Activated CD4-positive, alpha-beta T cell treated with anti-CD3 and anti-CD28 coated beads, Interleukin-2, amount 10 ng/mL, durations not matched to agents 24 days and 14 days (primary cell): ENCODE results near the gene IFT88. TPM values are rescaled to one million over a fixed set of nuclear protein-coding genes. Genes with fewer than 3 reads are reported as not detected.

Source experiments
- DNase-seq: peaks from one replicate; pipeline ENCODE4 v3.0.0; 2022
- H3K27ac Mint-ChIP-seq: one replicate; pipeline ENCODE4 v1.8.0; 2022; ENCODE audit warnings: mild to moderate bottlenecking, mixed read lengths
- H3K27me3 Mint-ChIP-seq: one replicate; pipeline ENCODE4 v1.8.0; 2022; ENCODE audit warnings: mixed read lengths
- H3K36me3 Mint-ChIP-seq: one replicate; pipeline ENCODE4 v1.8.0; 2022; ENCODE audit warnings: low read depth, mild to moderate bottlenecking, mixed read lengths
- H3K4me1 Mint-ChIP-seq: one replicate; pipeline ENCODE4 v1.8.0; 2021; ENCODE audit warnings: mixed read lengths
- H3K4me3 Mint-ChIP-seq: one replicate; pipeline ENCODE4 v1.8.0; 2022; ENCODE audit warnings: mild to moderate bottlenecking, moderate library complexity, mixed read lengths
- H3K9me3 Mint-ChIP-seq: one replicate; pipeline ENCODE4 v1.8.0; 2021; ENCODE audit warnings: mixed read lengths
- intact Hi-C: fragments of 100-400 bp; cut with micrococcal nuclease; formaldehyde crosslinking; loops from one replicate; pipeline ENCODE4 v1.15.1; 2023
- total RNA-seq: library from RNA; stranded (reverse); gene quantifications from 2 replicates; pipeline ENCODE4 v1.2.3, GENCODE V29; 2022

IFT88 gene
- total RNA-seq, 1 donor from 2014 or later: 2.2 TPM

DNA sequence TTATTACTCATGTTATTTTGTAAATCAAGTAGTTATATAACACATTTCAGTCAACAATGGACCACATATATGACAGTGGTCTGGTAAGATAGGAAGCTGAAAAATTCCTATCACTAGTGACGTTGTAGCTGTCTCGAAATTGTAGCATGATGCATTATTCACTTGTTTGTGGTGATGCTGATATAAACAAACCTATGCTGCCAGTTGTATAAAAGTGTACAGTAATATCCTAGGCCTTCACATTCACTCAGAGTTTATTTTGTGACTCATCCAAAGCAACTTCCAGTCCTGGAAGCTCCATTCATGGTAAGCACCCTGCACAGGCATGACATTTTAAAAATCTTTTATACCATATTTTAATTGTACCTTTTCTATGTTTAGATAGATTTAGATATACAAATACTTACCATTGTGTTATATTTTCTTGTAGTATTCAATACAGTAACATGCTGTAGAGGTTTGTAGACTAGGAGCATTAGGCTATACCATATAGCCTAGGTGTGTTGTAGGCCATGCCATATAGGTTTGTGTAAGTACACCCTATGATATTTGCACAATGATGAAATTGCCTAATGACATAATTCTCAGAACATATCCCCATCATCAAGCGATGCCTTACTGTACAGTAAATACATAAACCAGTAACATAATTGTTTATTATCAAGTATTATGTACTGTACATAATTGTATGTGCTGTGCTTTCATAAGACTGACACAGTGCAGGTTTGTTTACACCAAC lies 49.3 kb downstream of the IFT88 start:
- Mint-ChIP-seq H3K4me1 (no peaks in the 10 kb centered on the region), H3K27me3 (no peaks in the 10 kb centered on the region), H3K9me3 (no peaks in the 10 kb centered on the region), H3K27ac (no peak overlapping the region), H3K4me3 (no peak overlapping the region), H3K36me3 (no peaks in the 10 kb centered on the region)
- no peak for DNase-seq
- intact Hi-C loops: no loop called here

DNA sequence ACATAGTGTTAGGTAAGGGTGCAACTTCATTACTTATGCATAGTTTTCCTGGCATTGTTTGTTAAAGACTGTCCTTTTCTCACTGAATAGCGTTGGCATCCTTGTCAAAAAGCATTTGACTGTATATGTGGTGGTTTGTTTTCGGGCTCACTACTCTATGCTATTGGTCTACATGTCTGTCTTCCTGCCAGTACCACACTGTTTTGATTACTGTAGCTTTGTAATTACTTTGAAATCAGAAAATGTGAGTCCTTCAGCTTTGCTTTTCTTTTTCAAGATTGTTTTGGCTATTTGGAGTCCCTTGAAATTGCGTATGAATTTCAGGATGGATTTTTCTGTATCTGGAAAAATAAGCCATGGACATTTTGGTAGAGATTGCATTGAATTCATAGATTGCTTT lies 56.0 kb downstream of the IFT88 start:
- H3K27me3 Mint-ChIP-seq: no peaks in the 10 kb centered on the region
- H3K27ac Mint-ChIP-seq: no peak overlapping the region
- H3K36me3 Mint-ChIP-seq: no peaks in the 10 kb centered on the region
- no peak overlapping the region for H3K4me3 Mint-ChIP-seq
- DNase-seq: no peak
- H3K9me3 Mint-ChIP-seq: no peaks in the 10 kb centered on the region
- H3K4me1 Mint-ChIP-seq: no peaks in the 10 kb centered on the region
- intact Hi-C loops: no loop called here

- Mint-ChIP-seq H3K27ac (no peak overlapping the region), H3K27me3 (no peaks in the 10 kb centered on the region), H3K4me3 (no peak overlapping the region), H3K36me3 (no peaks in the 10 kb centered on the region), H3K9me3 (no peaks in the 10 kb centered on the region), H3K4me1 (no peaks in the 10 kb centered on the region)
- intact Hi-C loops: no loop called here
- no peak for DNase-seq
Measured at GRCh38 chr13:20624213-20624612, 57.3 kb downstream of the IFT88 start.

DNA sequence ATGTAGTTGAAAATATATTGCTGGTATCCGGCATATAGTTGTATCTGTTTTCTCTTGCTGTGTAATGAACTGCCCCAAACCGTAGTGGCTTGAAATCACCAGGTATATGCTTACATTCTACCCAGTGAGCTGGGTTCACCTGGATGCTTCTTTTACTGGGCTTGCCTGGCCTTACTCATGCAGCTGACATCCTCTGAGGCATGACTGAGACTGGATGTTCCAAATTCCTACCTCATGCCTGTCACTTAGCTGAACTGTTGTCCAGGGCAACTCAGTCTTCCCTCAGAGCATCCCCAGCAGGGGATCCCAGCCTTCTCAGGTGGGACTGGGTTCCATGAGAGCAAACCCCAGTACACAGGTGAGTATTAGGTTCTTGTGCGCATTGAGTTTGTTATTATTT lies 66.8 kb downstream of the IFT88 start:
- Mint-ChIP-seq H3K4me1 (peaks cover 4% of the 10 kb centered on the region), H3K27ac (no peak overlapping the region), H3K27me3 (no peaks in the 10 kb centered on the region), H3K4me3 (no peak overlapping the region), H3K36me3 (no peaks in the 10 kb centered on the region), H3K9me3 (no peaks in the 10 kb centered on the region)
- no peak for DNase-seq
- intact Hi-C loops: no loop called here

GRCh38 chr13:20636079-20636478 lies 69.1 kb downstream of the IFT88 start:
- intact Hi-C loops: no loop called here
- Mint-ChIP-seq H3K36me3 (no peaks in the 10 kb centered on the region), H3K4me1 (peaks cover 4% of the 10 kb centered on the region), H3K4me3 (no peak overlapping the region), H3K27ac (no peak overlapping the region), H3K9me3 (no peaks in the 10 kb centered on the region), H3K27me3 (no peaks in the 10 kb centered on the region)
- no peak for DNase-seq

DNA sequence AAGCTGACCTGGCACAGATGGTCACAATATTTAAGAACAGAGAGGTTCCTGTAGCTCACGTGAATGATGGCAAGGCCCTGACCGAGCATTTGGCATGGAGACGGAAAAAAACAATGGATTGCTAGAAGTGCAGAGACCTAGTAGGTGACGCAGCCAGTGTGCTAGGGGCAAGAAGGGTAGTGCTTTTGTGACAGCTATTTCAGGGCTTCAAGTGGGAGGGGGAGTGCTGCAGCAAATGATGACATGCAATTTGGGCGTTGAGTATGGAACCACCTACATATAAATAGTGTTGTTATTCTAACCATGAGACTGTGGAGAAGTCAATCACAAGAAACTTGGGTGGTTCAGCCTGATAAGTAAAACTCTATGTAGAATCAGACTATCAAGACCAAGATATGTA lies 70.9 kb downstream of the IFT88 start:
- no peak for DNase-seq
- intact Hi-C loops: no loop called here
- no peaks in the 10 kb centered on the region for H3K36me3 Mint-ChIP-seq
- H3K27me3 Mint-ChIP-seq: no peaks in the 10 kb centered on the region
- no peaks in the 10 kb centered on the region for H3K9me3 Mint-ChIP-seq
- H3K4me3 Mint-ChIP-seq: no peak overlapping the region
- no peak overlapping the region for H3K27ac Mint-ChIP-seq
- H3K4me1 Mint-ChIP-seq: peaks cover 4% of the 10 kb centered on the region

- intact Hi-C loops: no loop called here
- DNase-seq: no peak
- H3K9me3 Mint-ChIP-seq: no peaks in the 10 kb centered on the region
- no peaks in the 10 kb centered on the region for H3K4me1 Mint-ChIP-seq
- H3K4me3 Mint-ChIP-seq: no peak overlapping the region
- no peaks in the 10 kb centered on the region for H3K36me3 Mint-ChIP-seq
- H3K27ac Mint-ChIP-seq: no peak overlapping the region
- peaks cover 2% of the 10 kb centered on the region for H3K27me3 Mint-ChIP-seq
Measured at GRCh38 chr13:20647758-20648157, 80.8 kb downstream of the IFT88 start.

GRCh38 chr13:20652946-20653345 lies 86.0 kb downstream of the IFT88 start:
- Mint-ChIP-seq H3K4me3 (no peak overlapping the region), H3K27ac (no peak overlapping the region), H3K9me3 (no peaks in the 10 kb centered on the region), H3K4me1 (no peaks in the 10 kb centered on the region), H3K36me3 (no peaks in the 10 kb centered on the region), H3K27me3 (peaks cover 2% of the 10 kb centered on the region)
- intact Hi-C loops: no loop called here
- DNase-seq: no peak

GRCh38 chr13:20654156-20654555 lies 87.2 kb downstream of the IFT88 start:
- no peak for DNase-seq
- Mint-ChIP-seq H3K4me3 (no peak overlapping the region), H3K4me1 (no peaks in the 10 kb centered on the region), H3K36me3 (no peaks in the 10 kb centered on the region), H3K27ac (no peak overlapping the region), H3K27me3 (peaks cover 2% of the 10 kb centered on the region), H3K9me3 (no peaks in the 10 kb centered on the region)
- intact Hi-C loops: no loop called here

- Mint-ChIP-seq H3K9me3 (no peaks in the 10 kb centered on the region), H3K4me1 (no peaks in the 10 kb centered on the region), H3K27me3 (no peaks in the 10 kb centered on the region), H3K4me3 (no peak overlapping the region), H3K36me3 (no peaks in the 10 kb centered on the region), H3K27ac (no peak overlapping the region)
- DNase-seq: no peak
- intact Hi-C loops: no loop called here
Measured at GRCh38 chr13:20658451-20659040, 91.6 kb downstream of the IFT88 start.

DNA sequence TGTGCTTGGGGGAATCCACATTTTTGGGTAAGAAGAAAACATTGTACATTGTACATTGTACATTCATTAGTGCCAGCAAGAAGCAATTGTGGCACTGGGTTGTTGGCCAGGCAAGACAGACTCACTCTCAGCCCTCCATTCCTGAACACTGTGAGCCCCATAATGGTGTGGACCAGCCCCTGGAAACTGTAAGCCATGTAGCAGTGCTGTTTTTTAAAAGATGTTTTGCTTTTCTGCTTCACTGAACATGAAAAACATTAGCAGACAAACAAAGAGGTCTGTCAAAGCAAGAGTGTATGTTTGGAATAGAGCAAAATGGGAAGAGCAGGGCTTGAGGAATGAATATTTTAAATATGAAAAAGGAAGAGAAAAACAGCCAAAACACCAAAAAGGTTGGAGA lies 97.4 kb downstream of the IFT88 start:
- H3K9me3 Mint-ChIP-seq: no peaks in the 10 kb centered on the region
- no peak overlapping the region for H3K27ac Mint-ChIP-seq
- DNase-seq: peak; percentile 27
- intact Hi-C loops: no loop called here
- no peaks in the 10 kb centered on the region for H3K36me3 Mint-ChIP-seq
- no peaks in the 10 kb centered on the region for H3K4me1 Mint-ChIP-seq
- no peak overlapping the region for H3K4me3 Mint-ChIP-seq
- peaks cover 1% of the 10 kb centered on the region for H3K27me3 Mint-ChIP-seq

GRCh38 chr13:20666948-20667347 lies 100.0 kb downstream of the IFT88 start:
- Mint-ChIP-seq H3K27me3 (peaks cover 1% of the 10 kb centered on the region), H3K4me1 (no peaks in the 10 kb centered on the region), H3K36me3 (no peaks in the 10 kb centered on the region), H3K4me3 (no peak overlapping the region), H3K9me3 (no peaks in the 10 kb centered on the region), H3K27ac (no peak overlapping the region)
- DNase-seq: no peak
- intact Hi-C loops: no loop called here

DNA sequence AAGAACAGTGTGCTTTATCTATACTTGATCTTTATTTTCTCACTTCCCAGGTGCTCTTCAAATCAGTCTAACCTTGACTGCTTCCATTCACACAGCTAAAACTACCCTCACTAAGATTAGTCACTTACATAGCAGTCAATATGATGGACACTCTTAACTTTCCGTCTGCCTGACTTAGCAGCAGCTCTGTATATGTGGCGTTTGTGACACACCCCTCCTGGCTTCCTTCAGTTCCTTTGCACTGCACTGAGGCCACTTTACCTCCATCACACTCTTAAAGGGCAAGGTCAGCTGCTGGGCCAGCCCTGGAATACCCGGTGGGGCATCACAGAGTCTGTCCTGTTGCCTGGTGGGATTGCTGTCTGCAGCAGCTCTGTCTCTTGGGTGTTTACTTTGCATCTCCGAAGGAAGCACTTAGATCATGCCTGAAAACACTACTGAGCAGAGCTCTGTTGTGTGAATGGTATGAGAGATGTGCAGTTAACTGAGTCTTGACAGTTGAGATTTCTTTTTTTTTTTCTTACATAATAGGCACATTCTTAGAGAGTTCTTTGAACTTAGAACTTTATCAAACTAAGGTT lies 101.0 kb downstream of the IFT88 start:
- intact Hi-C loops: no loop called here
- no peaks in the 10 kb centered on the region for H3K36me3 Mint-ChIP-seq
- no peaks in the 10 kb centered on the region for H3K4me1 Mint-ChIP-seq
- H3K9me3 Mint-ChIP-seq: no peaks in the 10 kb centered on the region
- H3K27ac Mint-ChIP-seq: no peak overlapping the region
- peak; percentile 45 for DNase-seq
- no peak overlapping the region for H3K4me3 Mint-ChIP-seq
- H3K27me3 Mint-ChIP-seq: peaks cover 1% of the 10 kb centered on the region

- H3K4me1 Mint-ChIP-seq: no peaks in the 10 kb centered on the region
- no peak overlapping the region for H3K27ac Mint-ChIP-seq
- no peaks in the 10 kb centered on the region for H3K36me3 Mint-ChIP-seq
- peaks cover 1% of the 10 kb centered on the region for H3K27me3 Mint-ChIP-seq
- peak; percentile 26 for DNase-seq
- no peaks in the 10 kb centered on the region for H3K9me3 Mint-ChIP-seq
- H3K4me3 Mint-ChIP-seq: no peak overlapping the region
- intact Hi-C loops: no loop called here
Measured at GRCh38 chr13:20669162-20669561, 102.2 kb downstream of the IFT88 start.
